GM23338 (cell line): ENCODE measurements around the gene CANT1. TPM values are rescaled to one million over a fixed set of nuclear protein-coding genes. Genes with fewer than 3 reads are reported as not detected.

Source experiments
- ATAC-seq: fragments of 200-7000 bp; cut with Tn5 transposase; 3 replicates; pipeline ENCODE4 v1.9.1; 2020
- DNase-seq: peaks from one replicate; pipeline ENCODE4 v3.0.0-alpha.2; 2015; ENCODE audit warnings: low spot score
- H2AFZ ChIP-seq: fragments of 200-600 bp; sonication (generic); 2 replicates; pipeline ENCODE4 v1.8.0; 2016; ENCODE audit warnings: antibody characterized with exemption, mild to moderate bottlenecking, moderate library complexity
- H3F3A ChIP-seq: fragments of 200-600 bp; sonication (generic); replicated peaks from 2 replicates; pipeline ENCODE4 v1.8.0; 2017; ENCODE audit warnings: antibody characterized with exemption, mixed run types, low read depth
- H3K27ac ChIP-seq: fragments of 200-600 bp; sonication (generic); 2 replicates; pipeline ENCODE4 v1.6.1; 2016; ENCODE audit warnings: low read depth
- H3K27me3 ChIP-seq: fragments of 200-600 bp; sonication (generic); 2 replicates; pipeline ENCODE4 v1.8.0; 2016; ENCODE audit warnings: mild to moderate bottlenecking, mixed run types, moderate library complexity; ENCODE audit not compliant: insufficient read depth
- H3K36me3 ChIP-seq: fragments of 200-600 bp; sonication (generic); 2 replicates; pipeline ENCODE4 v1.8.0; 2016; ENCODE audit warnings: mild to moderate bottlenecking; ENCODE audit not compliant: insufficient read depth
- H3K4me1 ChIP-seq: fragments of 200-600 bp; sonication (generic); 2 replicates; pipeline ENCODE4 v1.8.0; 2016; ENCODE audit warnings: mild to moderate bottlenecking, moderate library complexity; ENCODE audit not compliant: insufficient read depth
- H3K4me2 ChIP-seq: fragments of 200-600 bp; sonication (generic); 2 replicates; pipeline ENCODE4 v1.7.1; 2017; ENCODE audit warnings: mixed run types
- H3K4me3 ChIP-seq: fragments of 200-600 bp; sonication (generic); 2 replicates; pipeline ENCODE4 v1.6.1; 2016; ENCODE audit warnings: mixed run types
- H3K79me2 ChIP-seq: fragments of 200-600 bp; sonication (generic); replicated peaks from 2 replicates; pipeline ENCODE4 v1.8.0; 2017; ENCODE audit warnings: mild to moderate bottlenecking; ENCODE audit not compliant: insufficient read depth
- H3K9me2 ChIP-seq: fragments of 200-600 bp; sonication (generic); 2 replicates; pipeline ENCODE4 v1.8.0; 2017; ENCODE audit not compliant: insufficient read depth
- H4K20me1 ChIP-seq: fragments of 200-600 bp; sonication (generic); replicated peaks from 2 replicates; pipeline ENCODE4 v1.8.0; 2017; ENCODE audit warnings: mild to moderate bottlenecking; ENCODE audit not compliant: insufficient read depth
- H3K27ac Mint-ChIP-seq: 2 replicates; pipeline ENCODE4 v1.8.0; 2020; ENCODE audit warnings: inconsistent platforms, mild to moderate bottlenecking, moderate library complexity, mixed read lengths
- H3K27me3 Mint-ChIP-seq: 3 replicates; pipeline ENCODE4 v1.8.0; 2022; ENCODE audit warnings: low read depth, mild to moderate bottlenecking, moderate library complexity, mixed read lengths, inconsistent platforms; ENCODE audit not compliant: insufficient read depth, poor library complexity
- H3K36me3 Mint-ChIP-seq: 3 replicates; pipeline ENCODE4 v1.8.0; 2021; ENCODE audit warnings: low read depth, mild to moderate bottlenecking, inconsistent platforms, moderate library complexity, mixed read lengths
- H3K4me1 Mint-ChIP-seq: 3 replicates; pipeline ENCODE4 v1.8.0; 2020; ENCODE audit warnings: mild to moderate bottlenecking, inconsistent platforms, mixed read lengths
- H3K4me3 Mint-ChIP-seq: 3 replicates; pipeline ENCODE4 v1.8.0; 2021; ENCODE audit warnings: moderate library complexity, mild to moderate bottlenecking, inconsistent platforms, mixed read lengths
- H3K9me3 Mint-ChIP-seq: 3 replicates; pipeline ENCODE4 v1.8.0; 2020; ENCODE audit warnings: moderate library complexity, mild to moderate bottlenecking, inconsistent platforms, mixed read lengths
- CREB1 ChIP-seq: fragments of 250-450 bp; sonication (Bioruptor Pico); IDR thresholded peaks from 2 replicates; pipeline ENCODE4 v1.5.0; 2020; ENCODE audit warnings: low read depth, mild to moderate bottlenecking, moderate library complexity
- NANOG ChIP-seq: IDR thresholded peaks from 2 replicates; pipeline ENCODE4 v1.6.1; 2016; ENCODE audit warnings: antibody characterized with exemption, borderline replicate concordance
- POLR2AphosphoS5 ChIP-seq: IDR thresholded peaks from 2 replicates; pipeline ENCODE4 v1.6.1; 2016; ENCODE audit warnings: antibody characterized with exemption, low read depth
- ZNF114 ChIP-seq: fragments of 250-450 bp; sonication (Bioruptor Pico); IDR thresholded peaks from 2 replicates; pipeline ENCODE4 v1.5.0; 2020; ENCODE audit warnings: mild to moderate bottlenecking, moderate library complexity
- ZNF331 ChIP-seq: fragments of 250-450 bp; sonication (Bioruptor Pico); IDR thresholded peaks from 2 replicates; pipeline ENCODE4 v1.5.0; 2020; ENCODE audit warnings: low read depth, mild to moderate bottlenecking, moderate library complexity
- polyA plus RNA-seq: library from polyadenylated mRNA; unstranded; fragments of >200 nt; fragmentation: Nextera tagmentation; extraction: Ambion mirVana; gene quantifications from 2 replicates; pipeline ENCODE4 v1.2.1, GENCODE V29; 2016
- total RNA-seq: library from RNA; depleted of rRNA; stranded (reverse); fragments of >200 nt; shearing (Covaris generic); gene quantifications from 2 replicates; pipeline ENCODE4 v1.2.3, GENCODE V29; 2014
- TF ChIP-seq, protein P1 (sequence below): IDR thresholded peaks from one replicate; pipeline ENCODE4 v1.6.1; 2018; ENCODE audit warnings: antibody characterized with exemption; ENCODE audit not compliant: unreplicated experiment
- TF ChIP-seq, protein P2 (sequence below), 2 experiments: fragments of 200-600 bp in 1 of 2; sonication (generic) in 1 of 2; conservative IDR thresholded peaks; 2 replicates each; pipeline versions ENCODE4 v1.5.1 to v1.6.1; 2016 to 2017; ENCODE audit warnings: antibody characterized with exemption in 2 of 2, low read depth in 2 of 2, mild to moderate bottlenecking in 2 of 2, moderate library complexity in 1 of 2
- TF ChIP-seq, protein P3 (sequence below): fragments of 250-450 bp; sonication (Bioruptor Pico); IDR thresholded peaks from 2 replicates; pipeline ENCODE4 v1.5.0; 2020; ENCODE audit warnings: mild to moderate bottlenecking, moderate library complexity

The CANT1 gene
- total and polyA plus RNA-seq, 2 experiments from 2014 or later, result 5.9 to 38.8 TPM

DNA sequence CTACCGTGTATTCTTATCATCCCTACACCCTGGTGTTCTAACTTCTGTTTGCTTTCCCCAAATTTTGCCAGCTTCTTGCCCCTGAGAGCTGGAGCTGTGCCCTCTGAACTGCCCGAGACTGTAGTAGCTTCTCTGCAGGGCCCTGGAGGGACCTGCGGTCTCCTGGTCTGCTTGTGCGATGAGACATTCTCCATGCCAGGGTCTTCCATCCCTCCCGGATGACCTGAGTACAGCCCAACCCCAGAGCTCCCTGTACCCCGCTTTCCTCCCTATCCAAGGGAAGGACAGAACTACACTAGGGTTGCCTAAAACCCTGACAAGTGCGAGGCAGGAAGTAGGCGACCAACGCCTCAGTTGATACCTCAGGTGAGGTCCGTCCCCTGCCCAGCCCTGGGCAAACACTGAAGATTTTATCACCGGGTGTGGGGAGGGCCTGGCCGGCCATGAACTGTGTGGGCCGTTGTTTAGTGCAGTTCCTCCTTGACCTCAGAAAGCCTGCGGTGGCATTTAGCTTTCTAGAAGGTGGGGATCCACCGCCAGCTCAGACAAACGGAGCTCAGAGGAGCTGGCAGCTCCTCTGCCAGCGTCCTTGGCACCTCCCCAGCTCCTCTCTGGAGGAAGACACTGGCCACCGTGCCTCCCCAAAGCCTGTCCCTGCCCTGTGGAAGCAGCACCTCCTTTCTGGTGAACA lies 13.7 kb downstream of the CANT1 start:
- Histone ChIP-seq H3K27me3 (no peaks in the 10 kb centered on the region), H3K79me2 (no peaks in the 10 kb centered on the region), H3K4me2 (no peak overlapping the region), H3K27ac (no peak overlapping the region), H2AFZ (no peak overlapping the region), H3K4me3 (no peak overlapping the region), H3F3A (no peaks in the 10 kb centered on the region), H3K36me3 (no peaks in the 10 kb centered on the region), H3K9me2 (no peaks in the 10 kb centered on the region), H3K4me1 (no peaks in the 10 kb centered on the region), H4K20me1 (peaks cover 3% of the 10 kb centered on the region; the same call in 1 of the 2 replicates)
- peaks cover 20% of the 10 kb centered on the region for H3K27me3 Mint-ChIP-seq
- no peak overlapping the region for H3K27ac Mint-ChIP-seq
- DNase-seq (no peak), ATAC-seq (no peak)
- TF ChIP-seq NANOG (no peak), ZNF331 (no peak), ZNF114 (no peak)
- TF ChIP-seq, protein P1, sequence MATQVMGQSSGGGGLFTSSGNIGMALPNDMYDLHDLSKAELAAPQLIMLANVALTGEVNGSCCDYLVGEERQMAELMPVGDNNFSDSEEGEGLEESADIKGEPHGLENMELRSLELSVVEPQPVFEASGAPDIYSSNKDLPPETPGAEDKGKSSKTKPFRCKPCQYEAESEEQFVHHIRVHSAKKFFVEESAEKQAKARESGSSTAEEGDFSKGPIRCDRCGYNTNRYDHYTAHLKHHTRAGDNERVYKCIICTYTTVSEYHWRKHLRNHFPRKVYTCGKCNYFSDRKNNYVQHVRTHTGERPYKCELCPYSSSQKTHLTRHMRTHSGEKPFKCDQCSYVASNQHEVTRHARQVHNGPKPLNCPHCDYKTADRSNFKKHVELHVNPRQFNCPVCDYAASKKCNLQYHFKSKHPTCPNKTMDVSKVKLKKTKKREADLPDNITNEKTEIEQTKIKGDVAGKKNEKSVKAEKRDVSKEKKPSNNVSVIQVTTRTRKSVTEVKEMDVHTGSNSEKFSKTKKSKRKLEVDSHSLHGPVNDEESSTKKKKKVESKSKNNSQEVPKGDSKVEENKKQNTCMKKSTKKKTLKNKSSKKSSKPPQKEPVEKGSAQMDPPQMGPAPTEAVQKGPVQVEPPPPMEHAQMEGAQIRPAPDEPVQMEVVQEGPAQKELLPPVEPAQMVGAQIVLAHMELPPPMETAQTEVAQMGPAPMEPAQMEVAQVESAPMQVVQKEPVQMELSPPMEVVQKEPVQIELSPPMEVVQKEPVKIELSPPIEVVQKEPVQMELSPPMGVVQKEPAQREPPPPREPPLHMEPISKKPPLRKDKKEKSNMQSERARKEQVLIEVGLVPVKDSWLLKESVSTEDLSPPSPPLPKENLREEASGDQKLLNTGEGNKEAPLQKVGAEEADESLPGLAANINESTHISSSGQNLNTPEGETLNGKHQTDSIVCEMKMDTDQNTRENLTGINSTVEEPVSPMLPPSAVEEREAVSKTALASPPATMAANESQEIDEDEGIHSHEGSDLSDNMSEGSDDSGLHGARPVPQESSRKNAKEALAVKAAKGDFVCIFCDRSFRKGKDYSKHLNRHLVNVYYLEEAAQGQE, result no peak
- H3K4me1 Mint-ChIP-seq, result no peaks in the 10 kb centered on the region
- H3K36me3 Mint-ChIP-seq, result peaks cover 35% of the 10 kb centered on the region
- H3K9me3 Mint-ChIP-seq, result no peaks in the 10 kb centered on the region
- no peak overlapping the region for H3K4me3 Mint-ChIP-seq

DNA sequence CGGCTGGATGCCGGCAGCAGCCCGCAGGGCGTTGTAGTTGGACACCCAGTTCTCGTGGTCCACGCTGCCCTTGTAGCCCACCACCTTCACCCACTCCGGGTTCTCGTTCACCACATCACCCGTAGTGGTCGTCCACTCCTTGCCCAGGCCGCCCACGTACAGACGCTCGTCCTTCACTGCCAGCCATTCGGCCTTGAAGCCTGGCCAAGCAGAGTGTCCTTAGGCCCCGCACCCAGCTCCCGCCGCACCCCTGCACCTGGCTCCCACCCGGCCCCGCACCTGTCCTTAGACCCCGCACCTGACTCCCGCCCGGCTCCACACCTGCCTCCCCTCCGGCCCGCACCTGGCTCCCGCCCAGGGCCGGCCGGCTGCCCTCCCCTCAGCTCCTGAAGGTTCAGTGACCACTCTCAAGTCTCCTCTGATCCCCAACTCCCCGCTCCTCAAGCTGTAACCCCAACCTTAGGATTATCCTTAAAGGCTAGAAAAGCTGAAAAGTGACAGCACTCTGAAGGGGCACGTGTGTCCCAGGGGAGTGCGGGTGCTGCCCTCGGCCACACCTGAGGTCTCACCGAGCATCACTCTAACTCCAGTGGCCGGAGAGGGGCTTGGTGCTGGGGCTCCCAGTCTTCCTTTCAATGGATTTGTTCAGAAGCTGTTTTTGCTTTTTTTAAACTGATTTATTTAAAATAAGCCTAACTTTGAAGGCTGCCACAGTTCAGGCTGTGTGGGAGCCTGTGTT lies 14.4 kb downstream of the CANT1 start:
- peaks cover 39% of the 10 kb centered on the region for H3K36me3 Mint-ChIP-seq
- Histone ChIP-seq H4K20me1 (peaks cover 3% of the 10 kb centered on the region; the same call in 1 of the 2 replicates), H3K4me2 (no peak overlapping the region), H3K27me3 (no peaks in the 10 kb centered on the region), H3F3A (no peaks in the 10 kb centered on the region), H3K4me1 (no peaks in the 10 kb centered on the region), H3K27ac (no peak overlapping the region), H3K4me3 (no peak overlapping the region), H2AFZ (no peak overlapping the region), H3K9me2 (no peaks in the 10 kb centered on the region), H3K79me2 (no peaks in the 10 kb centered on the region), H3K36me3 (no peaks in the 10 kb centered on the region)
- no peak overlapping the region for H3K4me3 Mint-ChIP-seq
- no peaks in the 10 kb centered on the region for H3K4me1 Mint-ChIP-seq
- DNase-seq (no peak), ATAC-seq (no peak)
- H3K27me3 Mint-ChIP-seq, result peaks cover 18% of the 10 kb centered on the region
- no peaks in the 10 kb centered on the region for H3K9me3 Mint-ChIP-seq
- no peak overlapping the region for H3K27ac Mint-ChIP-seq
- TF ChIP-seq CREB1 (CRISPR knock-in tag), result no peak
- TF ChIP-seq POLR2AphosphoS5, result no peak
- TF ChIP-seq ZNF114, result no peak
- TF ChIP-seq, protein P2, sequence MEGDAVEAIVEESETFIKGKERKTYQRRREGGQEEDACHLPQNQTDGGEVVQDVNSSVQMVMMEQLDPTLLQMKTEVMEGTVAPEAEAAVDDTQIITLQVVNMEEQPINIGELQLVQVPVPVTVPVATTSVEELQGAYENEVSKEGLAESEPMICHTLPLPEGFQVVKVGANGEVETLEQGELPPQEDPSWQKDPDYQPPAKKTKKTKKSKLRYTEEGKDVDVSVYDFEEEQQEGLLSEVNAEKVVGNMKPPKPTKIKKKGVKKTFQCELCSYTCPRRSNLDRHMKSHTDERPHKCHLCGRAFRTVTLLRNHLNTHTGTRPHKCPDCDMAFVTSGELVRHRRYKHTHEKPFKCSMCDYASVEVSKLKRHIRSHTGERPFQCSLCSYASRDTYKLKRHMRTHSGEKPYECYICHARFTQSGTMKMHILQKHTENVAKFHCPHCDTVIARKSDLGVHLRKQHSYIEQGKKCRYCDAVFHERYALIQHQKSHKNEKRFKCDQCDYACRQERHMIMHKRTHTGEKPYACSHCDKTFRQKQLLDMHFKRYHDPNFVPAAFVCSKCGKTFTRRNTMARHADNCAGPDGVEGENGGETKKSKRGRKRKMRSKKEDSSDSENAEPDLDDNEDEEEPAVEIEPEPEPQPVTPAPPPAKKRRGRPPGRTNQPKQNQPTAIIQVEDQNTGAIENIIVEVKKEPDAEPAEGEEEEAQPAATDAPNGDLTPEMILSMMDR (conservative IDR thresholded peaks at IDR 0.05; ENCODE audit: low read depth in 2 of 2), result no peak
- TF ChIP-seq, protein P3, sequence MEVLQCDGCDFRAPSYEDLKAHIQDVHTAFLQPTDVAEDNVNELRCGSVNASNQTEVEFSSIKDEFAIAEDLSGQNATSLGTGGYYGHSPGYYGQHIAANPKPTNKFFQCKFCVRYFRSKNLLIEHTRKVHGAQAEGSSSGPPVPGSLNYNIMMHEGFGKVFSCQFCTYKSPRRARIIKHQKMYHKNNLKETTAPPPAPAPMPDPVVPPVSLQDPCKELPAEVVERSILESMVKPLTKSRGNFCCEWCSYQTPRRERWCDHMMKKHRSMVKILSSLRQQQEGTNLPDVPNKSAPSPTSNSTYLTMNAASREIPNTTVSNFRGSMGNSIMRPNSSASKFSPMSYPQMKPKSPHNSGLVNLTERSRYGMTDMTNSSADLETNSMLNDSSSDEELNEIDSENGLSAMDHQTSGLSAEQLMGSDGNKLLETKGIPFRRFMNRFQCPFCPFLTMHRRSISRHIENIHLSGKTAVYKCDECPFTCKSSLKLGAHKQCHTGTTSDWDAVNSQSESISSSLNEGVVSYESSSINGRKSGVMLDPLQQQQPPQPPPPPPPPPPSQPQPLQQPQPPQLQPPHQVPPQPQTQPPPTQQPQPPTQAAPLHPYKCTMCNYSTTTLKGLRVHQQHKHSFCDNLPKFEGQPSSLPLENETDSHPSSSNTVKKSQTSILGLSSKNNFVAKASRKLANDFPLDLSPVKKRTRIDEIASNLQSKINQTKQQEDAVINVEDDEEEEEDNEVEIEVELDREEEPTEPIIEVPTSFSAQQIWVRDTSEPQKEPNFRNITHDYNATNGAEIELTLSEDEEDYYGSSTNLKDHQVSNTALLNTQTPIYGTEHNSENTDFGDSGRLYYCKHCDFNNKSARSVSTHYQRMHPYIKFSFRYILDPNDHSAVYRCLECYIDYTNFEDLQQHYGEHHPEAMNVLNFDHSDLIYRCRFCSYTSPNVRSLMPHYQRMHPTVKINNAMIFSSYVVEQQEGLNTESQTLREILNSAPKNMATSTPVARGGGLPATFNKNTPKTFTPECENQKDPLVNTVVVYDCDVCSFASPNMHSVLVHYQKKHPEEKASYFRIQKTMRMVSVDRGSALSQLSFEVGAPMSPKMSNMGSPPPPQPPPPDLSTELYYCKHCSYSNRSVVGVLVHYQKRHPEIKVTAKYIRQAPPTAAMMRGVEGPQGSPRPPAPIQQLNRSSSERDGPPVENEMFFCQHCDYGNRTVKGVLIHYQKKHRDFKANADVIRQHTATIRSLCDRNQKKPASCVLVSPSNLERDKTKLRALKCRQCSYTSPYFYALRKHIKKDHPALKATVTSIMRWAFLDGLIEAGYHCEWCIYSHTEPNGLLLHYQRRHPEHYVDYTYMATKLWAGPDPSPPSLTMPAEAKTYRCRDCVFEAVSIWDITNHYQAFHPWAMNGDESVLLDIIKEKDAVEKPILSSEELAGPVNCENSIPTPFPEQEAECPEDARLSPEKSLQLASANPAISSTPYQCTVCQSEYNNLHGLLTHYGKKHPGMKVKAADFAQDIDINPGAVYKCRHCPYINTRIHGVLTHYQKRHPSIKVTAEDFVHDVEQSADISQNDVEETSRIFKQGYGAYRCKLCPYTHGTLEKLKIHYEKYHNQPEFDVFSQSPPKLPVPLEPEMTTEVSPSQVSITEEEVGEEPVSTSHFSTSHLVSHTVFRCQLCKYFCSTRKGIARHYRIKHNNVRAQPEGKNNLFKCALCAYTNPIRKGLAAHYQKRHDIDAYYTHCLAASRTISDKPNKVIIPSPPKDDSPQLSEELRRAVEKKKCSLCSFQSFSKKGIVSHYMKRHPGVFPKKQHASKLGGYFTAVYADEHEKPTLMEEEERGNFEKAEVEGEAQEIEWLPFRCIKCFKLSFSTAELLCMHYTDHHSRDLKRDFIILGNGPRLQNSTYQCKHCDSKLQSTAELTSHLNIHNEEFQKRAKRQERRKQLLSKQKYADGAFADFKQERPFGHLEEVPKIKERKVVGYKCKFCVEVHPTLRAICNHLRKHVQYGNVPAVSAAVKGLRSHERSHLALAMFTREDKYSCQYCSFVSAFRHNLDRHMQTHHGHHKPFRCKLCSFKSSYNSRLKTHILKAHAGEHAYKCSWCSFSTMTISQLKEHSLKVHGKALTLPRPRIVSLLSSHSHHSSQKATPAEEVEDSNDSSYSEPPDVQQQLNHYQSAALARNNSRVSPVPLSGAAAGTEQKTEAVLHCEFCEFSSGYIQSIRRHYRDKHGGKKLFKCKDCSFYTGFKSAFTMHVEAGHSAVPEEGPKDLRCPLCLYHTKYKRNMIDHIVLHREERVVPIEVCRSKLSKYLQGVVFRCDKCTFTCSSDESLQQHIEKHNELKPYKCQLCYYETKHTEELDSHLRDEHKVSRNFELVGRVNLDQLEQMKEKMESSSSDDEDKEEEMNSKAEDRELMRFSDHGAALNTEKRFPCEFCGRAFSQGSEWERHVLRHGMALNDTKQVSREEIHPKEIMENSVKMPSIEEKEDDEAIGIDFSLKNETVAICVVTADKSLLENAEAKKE (CRISPR knock-in tag), result no peak
